H9 (cell line): ENCODE data around the gene PFDN1. TPM values are rescaled to one million over a fixed set of nuclear protein-coding genes. Genes with fewer than 3 reads are reported as not detected.

ENCODE experiments used
- DNase-seq: peaks from one replicate; pipeline ENCODE4 v3.0.0-alpha.2; 2017
- H2AFZ ChIP-seq: one replicate; pipeline ENCODE4 v1.6.1; 2013; ENCODE audit warnings: mild to moderate bottlenecking, low read length, control low read depth, moderate library complexity
- H2AK5ac ChIP-seq: 2 replicates; pipeline ENCODE4 v1.6.1; 2013; ENCODE audit warnings: low read length, control low read depth, mixed read lengths; ENCODE audit not compliant: insufficient read length
- H2BK120ac ChIP-seq: one replicate; pipeline ENCODE4 v1.6.1; 2013; ENCODE audit warnings: low read depth, mild to moderate bottlenecking, low read length, control low read depth, inconsistent platforms; ENCODE audit not compliant: poor library complexity, severe bottlenecking
- H2BK12ac ChIP-seq: 2 replicates; pipeline ENCODE4 v1.6.1; 2013; ENCODE audit warnings: low read length, control low read depth, mixed read lengths, low read depth; ENCODE audit not compliant: insufficient read length
- H2BK15ac ChIP-seq: 2 replicates; pipeline ENCODE4 v1.6.1; 2013; ENCODE audit warnings: low read depth, low read length, control low read depth
- H2BK20ac ChIP-seq: one replicate; pipeline ENCODE4 v1.6.1; 2013; ENCODE audit warnings: low read depth, mild to moderate bottlenecking, low read length, control low read depth, inconsistent platforms; ENCODE audit not compliant: poor library complexity, severe bottlenecking
- H2BK5ac ChIP-seq: 2 replicates; pipeline ENCODE4 v1.6.1; 2013; ENCODE audit warnings: low read length, control low read depth, mixed read lengths; ENCODE audit not compliant: insufficient read length
- H3K14ac ChIP-seq: 2 replicates; pipeline ENCODE4 v1.6.1; 2013; ENCODE audit warnings: low read length, control low read depth; ENCODE audit not compliant: insufficient read depth
- H3K18ac ChIP-seq: 2 replicates; pipeline ENCODE4 v1.6.1; 2013; ENCODE audit warnings: low read depth, mild to moderate bottlenecking, mixed read lengths, low read length, control low read depth; ENCODE audit not compliant: insufficient read length
- H3K23ac ChIP-seq: 2 replicates; pipeline ENCODE4 v1.6.1; 2013; ENCODE audit warnings: low read length, control low read depth, mixed read lengths, low read depth; ENCODE audit not compliant: insufficient read length
- H3K23me2 ChIP-seq: 2 replicates; pipeline ENCODE4 v1.6.1; 2013; ENCODE audit warnings: low read depth, mild to moderate bottlenecking, mixed read lengths, low read length, control low read depth; ENCODE audit not compliant: insufficient read length, poor library complexity, severe bottlenecking
- H3K27ac ChIP-seq: 2 replicates; pipeline ENCODE4 v1.5.1; 2013; ENCODE audit warnings: low read length, control low read depth, mixed read lengths, low read depth; ENCODE audit not compliant: insufficient read length
- H3K27me3 ChIP-seq: 2 replicates; pipeline ENCODE4 v1.6.1; 2013; ENCODE audit warnings: low read length, control low read depth, inconsistent platforms; ENCODE audit not compliant: insufficient read depth
- H3K4ac ChIP-seq: 2 replicates; pipeline ENCODE4 v1.6.1; 2013; ENCODE audit warnings: low read depth, mild to moderate bottlenecking, control low read depth, inconsistent platforms, low read length, moderate library complexity
- H3K4me1 ChIP-seq: 2 replicates; pipeline ENCODE4 v1.6.1; 2013; ENCODE audit warnings: low read length, control low read depth, inconsistent platforms; ENCODE audit not compliant: insufficient read depth
- H3K4me2 ChIP-seq: 2 replicates; pipeline ENCODE4 v1.6.1; 2013; ENCODE audit warnings: low read length, control low read depth, mixed read lengths; ENCODE audit not compliant: insufficient read length, insufficient read depth
- H3K56ac ChIP-seq: 2 replicates; pipeline ENCODE4 v1.6.1; 2013; ENCODE audit warnings: low read depth, mild to moderate bottlenecking, mixed read lengths, low read length, control low read depth; ENCODE audit not compliant: insufficient read length
- H3K79me1 ChIP-seq: 2 replicates; pipeline ENCODE4 v1.6.1; 2013; ENCODE audit warnings: low read depth, mild to moderate bottlenecking, moderate library complexity, low read length, control low read depth, inconsistent platforms; ENCODE audit not compliant: insufficient read depth, poor library complexity, severe bottlenecking
- H3K79me2 ChIP-seq: 2 replicates; pipeline ENCODE4 v1.6.1; 2013; ENCODE audit warnings: low read length, control low read depth, inconsistent platforms; ENCODE audit not compliant: insufficient read depth
- H3K9ac ChIP-seq: 2 replicates; pipeline ENCODE4 v1.6.1; 2013; ENCODE audit warnings: low read length, control low read depth, mixed read lengths; ENCODE audit not compliant: insufficient read length; ENCODE audit errors: extremely low read depth
- H3K9me3 ChIP-seq: one replicate; pipeline ENCODE4 v1.6.1; 2013; ENCODE audit warnings: low read depth, low read length, inconsistent platforms; ENCODE audit not compliant: control insufficient read depth
- H3T11ph ChIP-seq: one replicate; pipeline ENCODE4 v1.6.1; 2013; ENCODE audit warnings: mild to moderate bottlenecking, low read length, control low read depth, inconsistent platforms
- H4K20me1 ChIP-seq: one replicate; pipeline ENCODE4 v1.6.1; 2013; ENCODE audit not compliant: control insufficient read depth, insufficient read length, insufficient read depth
- H4K5ac ChIP-seq: 2 replicates; pipeline ENCODE4 v1.6.1; 2013; ENCODE audit warnings: low read depth, mild to moderate bottlenecking, mixed read lengths, low read length, control low read depth; ENCODE audit not compliant: insufficient read length
- H4K8ac ChIP-seq: replicated peaks from 2 replicates; pipeline ENCODE4 v1.6.1; 2013; ENCODE audit warnings: low read length, control low read depth, mixed read lengths, low read depth; ENCODE audit not compliant: insufficient read length
- H4K91ac ChIP-seq: 2 replicates; pipeline ENCODE4 v1.6.1; 2013; ENCODE audit warnings: low read depth, mild to moderate bottlenecking, moderate library complexity, mixed read lengths, low read length, control low read depth; ENCODE audit not compliant: insufficient read length
- H3K27ac Mint-ChIP-seq, 3 experiments: 2 replicates in 2 of 3; 3 replicates in 1 of 3; pipeline ENCODE4 v1.8.0; 2020 to 2021; ENCODE audit warnings: mixed read lengths in 3 of 3, mild to moderate bottlenecking in 1 of 3, moderate library complexity in 1 of 3
- H3K27me3 Mint-ChIP-seq: 2 replicates; pipeline ENCODE4 v1.8.0; 2021; ENCODE audit warnings: low read depth, mild to moderate bottlenecking, moderate library complexity, mixed read lengths
- H3K36me3 Mint-ChIP-seq, 3 experiments: 2 replicates in 2 of 3; 3 replicates in 1 of 3; pipeline ENCODE4 v1.8.0; 2020 to 2021; ENCODE audit warnings: low read depth in 3 of 3, mixed read lengths in 3 of 3; ENCODE audit not compliant: insufficient read depth in 1 of 3
- H3K4me1 Mint-ChIP-seq, 2 experiments: 2 replicates each; pipeline ENCODE4 v1.8.0; 2020; ENCODE audit warnings: mixed read lengths in 2 of 2
- H3K4me3 Mint-ChIP-seq, 2 experiments: 2 replicates in 1 of 2; 3 replicates in 1 of 2; pipeline ENCODE4 v1.8.0; 2020 to 2021; ENCODE audit warnings: mild to moderate bottlenecking in 2 of 2, mixed read lengths in 2 of 2, moderate library complexity in 1 of 2
- H3K9me3 Mint-ChIP-seq, 2 experiments: 2 replicates in 1 of 2; 3 replicates in 1 of 2; pipeline ENCODE4 v1.8.0; 2020; ENCODE audit warnings: mild to moderate bottlenecking in 2 of 2, mixed read lengths in 2 of 2, moderate library complexity in 1 of 2
- CTCF ChIP-seq: fragments of 200-600 bp; sonication (generic); conservative IDR thresholded peaks from 3 replicates; pipeline ENCODE4 v1.8.0; 2021; ENCODE audit warnings: antibody characterized with exemption, mild to moderate bottlenecking
- WGBS: extraction: QIAGEN DNeasy Blood & Tissue Kit; methylation state at CpG from one replicate; pipeline ENCODE4 v1.1.7; 2013; ENCODE audit warnings: missing lambda C conversion rate, low lambda C conversion rate, mixed read lengths; ENCODE audit not compliant: insufficient read length; ENCODE audit errors: extremely low coverage; 5-methylcytosine and 5-hydroxymethylcytosine counted together
- total RNA-seq: library from RNA; stranded (reverse); gene quantifications from 2 replicates; pipeline ENCODE4 v1.2.1, GENCODE V29; 2021

Gene PFDN1
- total RNA-seq, 1 experiment from 2014 or later: 58.3 TPM

DNA sequence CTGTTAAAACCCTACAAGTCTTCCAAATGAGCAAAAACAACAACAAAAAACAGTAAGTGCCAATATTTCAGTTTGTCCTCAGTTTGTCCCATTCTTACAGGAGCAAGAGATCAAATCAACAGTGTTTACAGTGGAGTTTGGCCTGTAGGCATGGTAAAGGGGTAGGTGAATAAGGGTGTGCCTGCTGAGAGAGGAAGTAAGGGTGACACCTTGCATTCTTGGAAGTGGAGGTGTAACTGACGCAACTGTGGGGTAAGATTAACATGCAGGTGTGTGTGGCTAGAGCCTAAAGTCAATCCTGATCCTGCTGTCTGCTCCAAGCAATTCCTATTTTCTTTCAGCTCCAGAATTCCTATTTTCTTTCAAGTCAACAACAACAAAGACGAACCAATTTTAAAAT is 43.4 kb downstream of the PFDN1 start:
- Mint-ChIP-seq H3K27me3 (no peaks in the 10 kb centered on the region), H3K4me1 (peaks cover 7 to 18% of the 10 kb centered on the region in 2 experiments; a peak in 3 of 4 replicates), H3K27ac (peak overlapping the region in 1 of 3 experiments; percentile 74; a peak in 1 of 7 replicates), H3K4me3 (no peak overlapping the region), H3K36me3 (peaks cover 4 to 15% (median 6%) of the 10 kb centered on the region in 3 experiments), H3K9me3 (no peaks in the 10 kb centered on the region)
- no peak overlapping the region for H2BK20ac ChIP-seq
- no peak overlapping the region for H4K5ac ChIP-seq
- no peaks in the 10 kb centered on the region for H3K23me2 ChIP-seq
- peaks cover 5% of the 10 kb centered on the region for H3K79me1 ChIP-seq
- TF ChIP-seq CTCF: no peak
- H4K91ac ChIP-seq: no peak overlapping the region
- WGBS: no CpG with 5 or more reads among the region's 2 CpGs
- no peak overlapping the region for H2BK120ac ChIP-seq
- H3K27me3 ChIP-seq: no peaks in the 10 kb centered on the region
- H2AFZ ChIP-seq: no peak overlapping the region
- no peak overlapping the region for H2BK5ac ChIP-seq
- H3K18ac ChIP-seq: no peak overlapping the region
- H3K79me2 ChIP-seq: 0 out of 2 replicates have a peak, but pooled peaks cover 1% of the 10 kb centered on the region
- no peak overlapping the region for H2BK12ac ChIP-seq
- no peak overlapping the region for H3K4ac ChIP-seq
- H3K27ac ChIP-seq: no peak overlapping the region
- DNase-seq: no peak
- no peak overlapping the region for H2BK15ac ChIP-seq
- H2AK5ac ChIP-seq: no peak overlapping the region
- H3K23ac ChIP-seq: no peak overlapping the region
- no peak overlapping the region for H3K56ac ChIP-seq
- no peaks in the 10 kb centered on the region for H3K9me3 ChIP-seq
- H4K8ac ChIP-seq: no peak overlapping the region
- no peak overlapping the region for H3K9ac ChIP-seq
- H4K20me1 ChIP-seq: no peaks in the 10 kb centered on the region
- no peak overlapping the region for H3K4me2 ChIP-seq
- no peak overlapping the region for H3T11ph ChIP-seq
- H3K14ac ChIP-seq: no peak overlapping the region
- peaks cover 3% of the 10 kb centered on the region; the same call in 1 of the 2 replicates for H3K4me1 ChIP-seq
